Stimulated activated CD8-positive, alpha-beta memory T cell treated with anti-CD3 and anti-CD28 coated beads, Interleukin-15, amount 100 ng/mL, for 24 hours (primary cell): ENCODE measurements around the gene ANO9.

ENCODE experiments used
- DNase-seq: peaks from one replicate; pipeline ENCODE4 v3.0.0-alpha.2; 2020; ENCODE audit warnings: low read depth

The ANO9 gene

DNA sequence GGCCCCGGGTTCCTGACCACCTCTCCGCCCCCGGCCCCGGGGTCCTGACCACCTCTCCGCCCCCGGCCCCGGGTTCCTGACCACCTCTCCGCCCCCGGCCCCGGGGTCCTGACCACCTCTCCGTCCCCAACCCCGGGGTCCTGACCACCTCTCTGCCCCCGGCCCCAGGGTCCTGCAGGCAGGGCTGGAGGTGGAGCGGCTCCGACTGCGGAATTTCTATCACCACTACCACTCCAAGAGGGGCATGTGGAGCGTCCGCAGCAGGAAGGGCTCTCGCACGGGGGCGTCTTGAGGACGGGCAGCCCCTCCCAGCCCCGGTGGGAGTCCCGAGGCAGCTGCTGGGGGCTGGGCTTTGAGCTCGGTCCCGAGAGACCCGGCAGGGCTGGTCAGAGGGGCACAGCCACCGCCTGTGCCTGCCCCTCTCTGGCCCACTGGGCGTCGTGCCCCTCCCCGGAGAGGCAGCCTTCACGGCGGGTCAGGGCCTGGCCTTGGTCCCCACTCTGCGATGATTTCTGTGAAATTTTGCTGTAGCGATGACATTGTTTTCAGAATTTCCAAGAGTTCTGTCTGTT, 60.2 kb downstream of the ANO9 start:
- DNase-seq = no peak

GRCh38 chr11:380996-381395, 60.8 kb downstream of the ANO9 start:
- no peak for DNase-seq

DNA sequence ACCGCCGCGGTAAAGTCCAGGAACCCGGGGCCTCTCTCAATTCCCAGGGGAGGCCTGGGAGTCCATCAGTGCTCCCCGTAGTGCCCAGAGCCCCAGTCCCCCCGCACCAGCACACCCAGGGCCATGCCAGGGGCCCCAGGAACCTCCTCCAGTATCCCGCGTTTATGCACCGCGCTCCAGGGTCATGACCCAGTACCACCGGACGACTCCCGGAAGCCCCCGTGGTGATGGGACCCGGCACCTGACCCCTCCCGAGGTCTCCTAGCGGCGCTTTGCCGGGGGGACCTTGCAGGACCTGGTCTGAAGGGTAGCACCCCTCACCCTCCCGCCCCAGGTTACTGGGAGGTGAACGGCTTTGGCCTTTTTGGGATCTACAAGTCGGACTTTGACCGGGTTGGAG, 61.3 kb downstream of the ANO9 start:
- DNase-seq = no peak

- no peak for DNase-seq
These were observed 61.7 kb downstream of the ANO9 start for GRCh38 chr11:380095-380480.

- DNase-seq = no peak
These were observed 62.4 kb downstream of the ANO9 start for GRCh38 chr11:379205-380094.

DNA sequence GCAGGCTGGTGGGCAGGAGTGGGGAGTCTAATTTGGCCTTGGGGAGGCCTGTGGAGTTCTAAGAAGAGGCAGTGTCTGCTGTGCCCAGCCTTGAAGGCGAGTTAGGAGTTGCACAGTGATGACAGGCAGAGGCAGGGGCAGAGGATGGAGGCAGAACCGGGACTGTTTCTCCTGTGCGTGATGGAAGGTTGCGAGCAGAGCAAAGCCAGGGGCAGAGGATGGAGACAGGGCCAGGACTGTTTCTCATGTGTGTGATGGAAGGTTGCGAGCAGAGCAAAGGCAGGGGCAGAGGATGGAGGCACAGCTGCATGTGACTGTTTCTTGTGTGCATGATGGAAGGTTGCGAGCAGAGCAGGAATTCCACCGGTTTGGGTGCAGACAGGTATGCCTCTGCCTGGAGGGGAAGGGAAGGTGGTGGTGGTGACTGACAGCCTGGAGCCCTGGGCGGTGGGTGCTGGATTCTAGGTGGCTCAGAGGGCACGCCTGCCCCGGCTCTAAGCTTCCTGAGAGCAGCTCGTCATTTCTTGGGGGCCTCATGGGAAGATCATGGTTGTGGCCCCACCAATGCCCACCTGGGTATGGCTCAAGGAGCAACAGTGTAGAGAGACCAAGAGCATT, 63.8 kb downstream of the ANO9 start:
- no peak for DNase-seq

DNA sequence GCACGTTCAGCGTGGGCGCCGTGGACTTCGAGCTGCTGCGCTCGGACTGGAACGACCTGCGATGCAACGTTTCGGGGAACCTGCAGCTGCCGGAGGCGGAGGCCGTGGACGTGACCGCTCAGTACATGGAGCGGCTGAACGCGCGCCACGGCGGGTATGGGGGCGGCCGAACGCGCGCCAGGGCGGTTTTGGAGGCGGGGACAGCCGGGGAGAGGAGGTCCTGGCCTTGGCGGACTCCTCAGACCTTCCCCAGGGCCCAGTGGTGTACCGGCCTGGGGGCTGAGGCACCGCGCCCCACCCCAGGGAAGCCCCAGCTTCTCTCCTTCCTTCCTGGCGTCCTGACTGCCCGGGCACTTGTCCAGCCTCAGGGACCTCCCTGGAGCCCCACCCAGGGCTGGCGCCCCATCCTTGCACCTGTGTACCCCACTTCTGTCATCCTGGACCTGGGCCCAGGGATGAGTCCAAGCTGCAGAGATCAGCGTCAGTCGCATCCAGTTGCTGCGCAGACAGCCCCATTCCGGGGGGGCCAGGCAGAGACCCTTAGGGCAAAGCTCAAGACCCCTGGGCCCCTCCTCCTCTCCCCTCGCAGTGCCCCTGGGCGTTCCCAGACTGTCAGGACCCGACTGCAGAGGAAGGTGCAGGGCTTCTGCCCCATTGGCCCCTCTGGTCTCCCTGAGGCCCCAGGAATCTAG, 64.5 kb downstream of the ANO9 start:
- DNase-seq = no peak

DNA sequence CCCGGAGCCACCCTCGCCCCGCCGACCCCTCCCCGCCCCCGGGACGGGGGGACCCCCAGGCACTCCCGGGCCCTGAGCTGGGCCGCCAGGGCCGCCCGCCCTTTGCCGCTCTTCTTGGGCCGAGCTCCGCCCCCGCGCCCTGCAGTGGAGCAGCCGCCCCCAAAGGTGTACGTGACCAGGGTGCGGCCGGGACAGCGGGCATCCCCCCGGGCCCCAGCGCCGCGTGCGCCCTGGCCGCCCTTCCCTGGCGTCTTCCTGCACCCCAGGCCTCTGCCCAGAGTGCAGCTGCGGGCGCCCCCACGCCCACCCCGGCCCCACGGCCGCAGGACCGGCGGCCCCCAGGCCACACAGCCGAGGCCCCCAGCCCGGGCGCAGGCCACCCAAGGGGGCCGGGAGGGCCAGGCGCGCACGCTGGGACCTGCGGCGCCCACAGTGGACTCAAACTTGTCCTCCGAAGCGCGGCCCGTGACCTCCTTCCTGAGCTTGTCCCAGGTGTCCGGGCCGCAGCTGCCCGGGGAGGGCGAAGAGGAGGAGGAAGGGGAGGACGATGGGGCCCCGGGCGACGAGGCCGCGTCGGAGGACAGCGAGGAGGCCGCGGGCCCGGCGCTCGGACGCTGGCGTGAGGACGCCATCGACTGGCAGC, 65.2 kb downstream of the ANO9 start:
- no peak for DNase-seq

GRCh38 chr11:375065-376025, 66.5 kb downstream of the ANO9 start:
- DNase-seq = no peak

DNA sequence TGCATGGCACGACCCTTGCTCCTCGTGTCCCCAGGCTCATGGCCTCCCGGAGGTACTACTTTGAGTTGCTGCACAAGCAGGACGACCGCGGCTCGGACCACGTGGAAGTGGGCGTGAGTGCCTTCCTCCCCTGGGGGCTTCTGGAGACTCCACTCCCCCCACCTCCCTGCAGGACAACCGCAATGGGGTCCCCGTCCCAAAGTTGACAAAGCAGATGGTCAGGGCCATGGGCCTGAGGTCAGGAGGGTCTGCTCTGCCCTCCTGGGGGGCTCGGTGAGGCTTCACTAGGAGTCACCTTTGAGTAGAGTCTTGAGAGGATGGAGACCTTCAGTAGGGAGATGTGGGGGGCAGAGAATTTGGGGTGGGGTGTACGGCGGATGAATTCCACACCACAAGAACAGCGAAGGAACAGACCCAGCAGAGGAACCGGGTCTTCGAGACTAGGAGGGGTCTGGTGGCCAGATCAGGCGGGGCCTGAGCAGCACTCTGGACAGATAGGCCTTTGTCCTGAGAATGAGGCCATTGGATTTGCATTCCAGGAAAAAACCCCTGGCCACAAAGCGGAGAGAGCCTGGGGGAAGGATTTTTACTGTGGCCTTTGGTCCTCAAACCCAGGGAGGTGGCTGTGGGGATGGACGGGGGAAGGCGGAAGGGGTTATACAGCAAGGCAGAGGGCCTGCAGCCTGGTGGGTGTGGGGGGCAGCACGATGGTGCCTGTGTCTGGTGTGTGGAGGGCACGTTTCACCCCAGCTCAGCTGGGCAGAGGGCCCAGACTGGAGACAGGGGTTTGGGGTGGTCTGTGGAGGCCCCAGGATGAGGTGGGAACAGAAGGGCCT, 67.9 kb downstream of the ANO9 start:
- no peak for DNase-seq

DNA sequence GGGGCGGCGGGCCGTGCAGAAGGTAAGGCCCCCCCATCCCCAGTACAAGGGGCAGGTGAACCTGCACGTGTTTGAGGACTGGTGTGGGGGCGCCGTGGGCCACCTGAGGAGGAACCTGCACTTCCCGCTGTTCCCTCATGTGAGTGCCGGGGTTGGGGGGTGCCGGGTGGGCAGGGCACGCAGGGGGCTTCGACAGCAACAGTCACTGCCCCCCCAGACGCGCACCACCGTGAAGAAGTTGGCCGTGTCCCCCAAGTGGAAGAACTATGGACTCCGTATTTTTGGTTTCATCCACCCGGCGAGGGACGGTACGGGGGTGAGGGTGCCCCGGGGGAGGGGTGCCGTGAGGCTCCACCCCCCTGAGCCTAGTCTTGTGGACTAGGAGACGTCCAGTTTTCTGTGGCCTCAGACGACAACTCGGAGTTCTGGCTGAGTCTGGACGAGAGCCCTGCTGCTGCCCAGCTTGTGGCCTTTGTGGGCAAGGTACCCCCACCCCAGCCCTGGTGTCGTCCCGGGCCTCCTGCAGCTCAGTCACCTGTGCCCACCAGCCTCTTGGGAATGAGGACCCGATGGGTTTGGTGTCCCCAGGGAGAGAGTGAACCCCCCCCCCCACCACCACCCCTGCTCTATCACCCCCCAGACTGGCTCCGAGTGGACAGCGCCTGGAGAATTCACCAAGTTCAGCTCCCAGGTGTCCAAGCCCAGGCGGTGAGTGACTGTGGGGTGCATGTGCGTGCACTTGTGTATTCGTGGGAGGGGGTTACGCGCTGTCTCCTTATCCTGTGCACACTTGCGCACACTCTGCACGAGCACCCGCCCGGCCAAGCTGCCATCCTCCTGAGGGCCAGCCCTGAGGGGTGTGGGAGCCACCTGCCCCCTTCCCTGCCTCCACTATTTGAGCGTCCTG, 68.7 kb downstream of the ANO9 start:
- DNase-seq = no peak

DNA sequence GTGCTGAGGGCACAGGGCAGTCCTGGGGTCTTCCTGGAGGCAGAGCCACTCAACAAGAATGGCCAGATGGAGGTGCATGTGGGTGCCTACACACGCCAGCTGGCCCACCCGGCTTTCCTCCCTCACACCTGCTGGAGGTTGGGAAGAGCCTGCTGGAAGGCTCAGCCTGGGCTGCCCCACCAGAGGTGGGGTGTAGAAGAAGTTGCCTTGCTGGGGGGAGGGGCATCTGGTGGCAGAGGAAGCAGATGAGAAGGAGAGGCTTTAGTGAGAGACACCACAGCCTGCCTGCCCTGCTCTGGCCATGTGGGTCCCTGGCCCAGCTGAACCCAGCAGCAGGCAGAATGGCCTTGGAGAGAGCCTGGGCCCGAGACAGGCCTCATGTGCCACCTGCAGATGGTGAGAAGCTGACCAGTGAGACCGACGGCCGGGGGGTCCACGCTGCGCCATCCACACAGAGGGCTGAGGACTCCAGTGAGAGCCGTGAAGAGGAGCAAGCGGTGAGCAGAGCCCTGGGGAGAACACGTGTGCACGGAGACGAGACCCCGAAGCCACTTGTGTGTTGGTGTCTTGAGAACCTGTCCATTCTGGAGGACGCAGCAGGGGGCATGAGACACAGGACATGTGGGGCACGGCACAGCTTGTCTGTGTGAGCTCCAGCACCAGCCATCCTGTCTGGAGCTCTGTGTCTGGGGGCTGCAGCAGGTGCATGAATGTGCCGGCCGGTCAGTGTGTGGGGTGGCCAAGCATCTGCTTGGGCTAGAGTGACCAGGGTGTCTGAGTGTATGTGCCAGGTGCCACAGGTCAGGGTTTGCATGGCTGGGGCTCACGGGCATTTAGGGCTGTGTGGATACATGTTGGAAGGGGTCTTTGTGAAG, 69.9 kb downstream of the ANO9 start:
- DNase-seq = no peak

GRCh38 chr11:371051-371450, 70.8 kb downstream of the ANO9 start:
- DNase-seq = no peak

- no peak for DNase-seq
These were observed 71.5 kb downstream of the ANO9 start for GRCh38 chr11:370070-370941.

- no peak for DNase-seq
These were observed 72.3 kb downstream of the ANO9 start, which contains the start of gene B4GALNT4 for GRCh38 chr11:369336-370018. TSS of gene B4GALNT4 (plus strand) at chr11:369499. CDS start at chr11:369804, 305 bp downstream.
